GM18858 (cell line): ENCODE measurements around the gene CPED1.

ENCODE experiments used
- ATAC-seq: cut with Tn5 transposase; IDR thresholded peaks from one replicate; pipeline ENCODE4 v1.9.1; 2021; ENCODE audit not compliant: unreplicated experiment

The CPED1 gene

DNA sequence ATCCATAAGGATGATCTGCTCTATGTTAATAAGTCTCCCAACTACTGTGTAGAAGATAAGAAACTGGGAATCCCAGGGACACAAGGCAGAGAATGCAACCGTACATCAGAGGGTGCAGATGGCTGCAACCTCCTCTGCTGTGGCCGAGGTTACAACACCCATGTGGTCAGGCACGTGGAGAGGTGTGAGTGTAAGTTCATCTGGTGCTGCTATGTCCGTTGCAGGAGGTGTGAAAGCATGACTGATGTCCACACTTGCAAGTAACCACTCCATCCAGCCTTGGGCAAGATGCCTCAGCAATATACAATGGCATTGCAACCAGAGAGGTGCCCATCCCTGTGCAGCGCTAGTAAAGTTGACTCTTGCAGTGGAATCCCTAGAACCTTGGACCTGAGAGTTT is 350.6 kb downstream of the CPED1 start:
- ATAC-seq = no peak

DNA sequence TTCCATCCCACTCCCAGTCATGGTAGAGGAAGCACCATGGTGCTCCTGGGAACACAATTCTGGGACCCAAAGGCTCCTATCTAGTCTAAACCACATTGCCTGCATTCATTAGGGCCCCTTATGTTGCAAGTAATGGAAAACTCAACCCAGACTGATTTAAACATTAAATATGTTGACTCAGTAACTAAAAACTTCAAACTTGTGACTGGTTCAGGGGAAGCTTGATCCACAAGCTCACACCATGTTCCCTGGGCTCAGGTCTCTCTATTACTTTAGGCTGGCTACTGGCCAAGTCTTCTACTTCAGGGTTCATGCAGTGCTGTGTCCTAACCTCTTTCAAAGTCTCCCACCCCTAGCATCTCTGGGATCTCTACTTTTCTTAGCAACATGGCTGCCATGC is 353.4 kb downstream of the CPED1 start:
- no peak for ATAC-seq

DNA sequence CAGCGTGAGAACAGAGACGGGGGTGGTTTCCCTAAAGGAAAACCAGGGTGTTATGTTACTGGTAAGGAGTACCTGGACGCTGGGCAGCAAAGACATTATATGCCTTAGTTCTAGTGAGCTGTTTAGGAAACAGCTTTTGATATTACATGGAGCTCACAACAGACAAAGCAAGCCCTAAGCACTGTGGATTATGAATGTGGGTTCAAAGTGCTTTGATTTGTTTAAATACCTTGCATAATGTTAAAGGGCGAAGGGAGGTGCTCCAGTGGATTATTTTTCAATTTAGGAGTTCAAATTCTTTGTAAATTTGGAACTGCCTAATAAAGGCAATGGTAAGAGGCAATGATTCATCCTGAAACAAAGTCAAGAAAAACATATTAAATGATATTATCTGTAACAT is 354.1 kb downstream of the CPED1 start:
- no peak for ATAC-seq

DNA sequence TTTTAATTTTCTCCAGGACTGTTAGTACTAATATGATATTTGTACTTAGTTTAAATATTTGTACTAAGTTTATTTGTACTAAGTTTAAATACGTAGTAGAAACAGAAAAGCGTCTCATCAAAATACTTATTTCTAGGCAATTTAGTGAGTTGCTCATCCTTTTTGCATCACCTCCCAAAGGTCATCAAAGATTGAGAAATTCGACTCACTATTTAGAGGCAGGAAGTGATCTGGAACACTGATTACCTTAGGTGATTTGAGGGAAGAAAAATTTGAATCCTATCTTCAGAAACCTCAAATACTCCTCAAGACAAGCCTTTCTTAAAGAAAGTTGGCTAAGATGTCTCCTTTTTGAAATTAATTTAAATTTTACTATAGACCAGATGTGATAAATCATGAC is 354.8 kb downstream of the CPED1 start:
- no peak for ATAC-seq

DNA sequence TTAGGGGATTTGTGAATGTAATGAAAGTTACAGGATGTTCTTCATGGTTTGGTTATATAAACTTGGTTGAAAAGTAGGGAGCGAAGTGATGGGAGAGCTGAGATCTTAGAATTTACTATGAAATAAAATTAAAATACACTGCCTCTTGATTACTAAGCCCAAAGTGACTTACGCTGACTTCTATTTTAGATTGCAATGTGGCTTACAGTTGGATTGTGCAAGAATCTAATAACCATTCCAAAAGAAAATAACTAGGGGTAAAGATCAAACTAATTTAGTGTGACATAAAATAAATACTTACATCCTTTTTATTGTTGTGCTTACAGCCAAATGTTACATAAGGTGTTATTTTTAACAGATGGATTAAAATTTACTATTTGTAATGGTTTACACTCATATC is 355.6 kb downstream of the CPED1 start:
- no peak for ATAC-seq

DNA sequence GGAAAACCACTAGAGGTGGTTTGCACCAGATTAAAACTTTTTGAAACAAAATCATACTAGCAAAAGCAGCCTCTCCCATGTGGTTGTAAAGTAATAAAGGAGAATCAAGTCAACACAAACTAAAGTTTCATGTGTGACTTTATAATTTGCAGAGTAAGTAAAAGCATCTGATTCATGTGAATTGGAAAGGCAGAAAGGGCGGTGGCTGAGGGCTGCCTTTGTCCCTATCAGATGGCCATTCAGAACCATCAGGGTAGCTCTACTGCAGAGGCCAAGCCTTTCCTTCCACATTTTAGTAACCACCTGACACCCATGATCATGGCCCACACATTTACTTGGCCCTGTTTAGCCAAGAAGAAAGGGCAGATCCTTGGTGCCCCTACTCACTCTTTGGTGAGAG is 356.0 kb downstream of the CPED1 start:
- no peak for ATAC-seq
